ENCODE data around the gene TLE4.
"Not testable (repeated sequence)": the region's sequence is repeated elsewhere in the genome, so short reads cannot be mapped to it uniquely, and the experiment has no call there.

DNA sequence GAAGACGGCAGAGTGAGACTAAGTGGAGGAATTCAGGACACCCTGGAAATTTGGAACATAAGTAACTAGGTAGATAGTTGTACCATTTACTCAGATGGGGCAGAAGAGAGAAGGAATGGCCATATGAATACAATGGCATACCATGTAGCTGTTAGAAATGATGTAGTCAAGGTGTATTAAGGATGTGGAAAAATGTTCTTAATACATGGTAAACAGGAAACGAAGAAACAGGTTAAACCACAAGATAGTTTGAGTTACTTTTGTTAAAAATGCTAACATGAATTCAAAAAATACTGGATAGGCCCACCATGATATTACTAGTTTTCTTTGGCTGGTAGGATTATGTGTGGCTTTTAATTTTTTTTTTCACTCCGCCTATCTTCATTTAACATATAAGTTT, 68.3 kb downstream of the TLE4 start:
- TF ChIP-seq, protein P1, sequence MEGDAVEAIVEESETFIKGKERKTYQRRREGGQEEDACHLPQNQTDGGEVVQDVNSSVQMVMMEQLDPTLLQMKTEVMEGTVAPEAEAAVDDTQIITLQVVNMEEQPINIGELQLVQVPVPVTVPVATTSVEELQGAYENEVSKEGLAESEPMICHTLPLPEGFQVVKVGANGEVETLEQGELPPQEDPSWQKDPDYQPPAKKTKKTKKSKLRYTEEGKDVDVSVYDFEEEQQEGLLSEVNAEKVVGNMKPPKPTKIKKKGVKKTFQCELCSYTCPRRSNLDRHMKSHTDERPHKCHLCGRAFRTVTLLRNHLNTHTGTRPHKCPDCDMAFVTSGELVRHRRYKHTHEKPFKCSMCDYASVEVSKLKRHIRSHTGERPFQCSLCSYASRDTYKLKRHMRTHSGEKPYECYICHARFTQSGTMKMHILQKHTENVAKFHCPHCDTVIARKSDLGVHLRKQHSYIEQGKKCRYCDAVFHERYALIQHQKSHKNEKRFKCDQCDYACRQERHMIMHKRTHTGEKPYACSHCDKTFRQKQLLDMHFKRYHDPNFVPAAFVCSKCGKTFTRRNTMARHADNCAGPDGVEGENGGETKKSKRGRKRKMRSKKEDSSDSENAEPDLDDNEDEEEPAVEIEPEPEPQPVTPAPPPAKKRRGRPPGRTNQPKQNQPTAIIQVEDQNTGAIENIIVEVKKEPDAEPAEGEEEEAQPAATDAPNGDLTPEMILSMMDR (IDR thresholded peaks at IDR 0.05) = not testable (repeated sequence)
- TF ChIP-seq ZFX (IDR thresholded peaks at IDR 0.05; ENCODE audit: borderline replicate concordance) = not testable (repeated sequence)
